K562 (cell line): ENCODE data around the gene NUTM1. TPM values are rescaled to one million over a fixed set of nuclear protein-coding genes. Genes with fewer than 3 reads are reported as not detected.

Experiments
- ATAC-seq: fragments of 200-7000 bp; cut with Tn5 transposase; 3 replicates; pipeline ENCODE4 v1.9.1; 2020; ENCODE audit warnings: moderate library complexity
- BruUV-seq: library from RNA; stranded (reverse); fragments of 400-500 nt; replicated peaks from 2 replicates; lab custom pipeline; 2021; lab: Mats Ljungman, UMichigan
- CTCF ChIA-PET: fragments of 300-600 bp; formaldehyde crosslinking; extraction: SDS; loops from one replicate; lab custom pipeline; 2021; ENCODE audit warnings: low intra/inter-chr PET ratio; lab: Yijun Ruan, JAX
- POLR2A ChIA-PET: fragments of 300-600, 350-650 bp; sonication (Branson Sonifier 250); formaldehyde crosslinking; extraction: SDS; loops from one replicate; lab custom pipeline; 2021; ENCODE audit warnings: antibody characterized with exemption, inconsistent platforms; lab: Yijun Ruan, JAX
- DNase-seq, 4 experiments: peaks; one replicate each; pipeline versions ENCODE4 v3.0.0 to v3.0.0-alpha.2; 2011 to 2018; ENCODE audit warnings: low spot score in 3 of 4, mixed read lengths in 3 of 4; ENCODE audit errors: extremely low read depth in 1 of 4
- FAIRE-seq: peaks from 2 replicates; lab custom pipeline; 2011; peaks lifted over from hg19 to GRCh38; lab: Jason Lieb, UNC
- H2AFZ ChIP-seq: 2 replicates; pipeline ENCODE4 v1.6.0; 2011; ENCODE audit warnings: low read depth, low read length, control low read depth, inconsistent platforms
- H3K27ac ChIP-seq: fragments of 200-600 bp; 3 replicates; pipeline ENCODE4 v1.8.0; 2011; ENCODE audit warnings: low read depth, mild to moderate bottlenecking, control low read depth, inconsistent platforms, low read length, moderate library complexity, mixed read lengths; ENCODE audit errors: extremely low read depth
- H3K27me3 ChIP-seq, 2 experiments: fragments of 300-600 bp in 1 of 2; 2 replicates in 1 of 2; 3 replicates in 1 of 2; pipeline versions ENCODE4 v1.6.0 to v1.8.0; 2011; ENCODE audit warnings: inconsistent platforms in 2 of 2, low read length in 2 of 2, mild to moderate bottlenecking in 1 of 2, mixed read lengths in 1 of 2, moderate library complexity in 1 of 2; ENCODE audit not compliant: control insufficient read depth in 2 of 2, insufficient read depth in 2 of 2
- H3K36me3 ChIP-seq: fragments of 300-600 bp; 3 replicates; pipeline ENCODE4 v1.8.0; 2011; ENCODE audit warnings: mild to moderate bottlenecking, low read length, inconsistent platforms; ENCODE audit not compliant: control insufficient read depth, insufficient read depth
- H3K4me1 ChIP-seq, 2 experiments: fragments of 200-600 bp in 1 of 2; replicated peaks in 1 of 2; 2 replicates in 1 of 2; 3 replicates in 1 of 2; pipeline versions ENCODE4 v1.5.1 to v1.8.0; 2011; ENCODE audit warnings: inconsistent platforms in 2 of 2, low read length in 2 of 2, mild to moderate bottlenecking in 1 of 2, mixed read lengths in 1 of 2, moderate library complexity in 1 of 2; ENCODE audit not compliant: control insufficient read depth in 2 of 2, insufficient read depth in 2 of 2
- H3K4me2 ChIP-seq: 2 replicates; pipeline ENCODE4 v1.6.1; 2011; ENCODE audit warnings: low read length, control low read depth, inconsistent platforms, mixed read lengths; ENCODE audit not compliant: insufficient read depth
- H3K4me3 ChIP-seq: fragments of 200-600 bp; sonication (generic), shearing (Covaris generic); 2 replicates; pipeline ENCODE4 v1.5.1; 2016; ENCODE audit warnings: control low read depth, inconsistent platforms
- H3K79me2 ChIP-seq: fragments of 200-600 bp; 3 replicates; pipeline ENCODE4 v1.8.0; 2011; ENCODE audit warnings: low read length, inconsistent platforms; ENCODE audit not compliant: control insufficient read depth, insufficient read depth
- H3K9ac ChIP-seq, 2 experiments: 2 replicates each; pipeline versions ENCODE4 v1.6.0 to v1.6.1; 2011; ENCODE audit warnings: low read depth in 2 of 2, low read length in 2 of 2, control low read depth in 1 of 2, inconsistent platforms in 1 of 2, mild to moderate bottlenecking in 1 of 2, mixed read lengths in 1 of 2; ENCODE audit not compliant: insufficient read depth in 1 of 2
- H3K9me1 ChIP-seq: one replicate; pipeline ENCODE4 v1.6.0; 2011; ENCODE audit warnings: inconsistent platforms, mild to moderate bottlenecking, low read length, moderate library complexity; ENCODE audit not compliant: control insufficient read depth, insufficient read depth
- H3K9me3 ChIP-seq: replicated peaks from 2 replicates; pipeline ENCODE4 v1.5.1; 2011; ENCODE audit warnings: low read depth, low read length, inconsistent platforms; ENCODE audit not compliant: control insufficient read depth, insufficient read depth
- H4K20me1 ChIP-seq: replicated peaks from 2 replicates; pipeline ENCODE4 v1.6.1; 2011; ENCODE audit warnings: low read length, inconsistent platforms, mixed read lengths; ENCODE audit not compliant: control insufficient read depth, insufficient read depth
- ASH1L ChIP-seq: fragments of 450-650 bp; IDR thresholded peaks from 2 replicates; pipeline ENCODE4 v1.6.1; 2018; ENCODE audit warnings: borderline replicate concordance, mild to moderate bottlenecking, low read depth; ENCODE audit not compliant: partially characterized antibody
- CREBBP ChIP-seq: IDR thresholded peaks from one replicate; pipeline ENCODE4 v1.6.1; 2012; ENCODE audit warnings: low read depth, mild to moderate bottlenecking, control low read depth, inconsistent platforms, low read length
- CREM ChIP-seq: IDR thresholded peaks from 2 replicates; pipeline ENCODE4 v1.6.1; 2014; ENCODE audit warnings: antibody characterized with exemption, low read depth
- E2F1 ChIP-seq: sonication (generic); formaldehyde crosslinking; IDR thresholded peaks from 2 replicates; pipeline ENCODE4 v1.8.1; 2023; ENCODE audit warnings: mild to moderate bottlenecking, missing genetic modification reagents, moderate library complexity
- EP400 ChIP-seq: fragments of 450-650 bp; IDR thresholded peaks from 2 replicates; pipeline ENCODE4 v1.6.1; 2017; ENCODE audit warnings: antibody characterized with exemption, mild to moderate bottlenecking, moderate library complexity
- ETV6 ChIP-seq, 3 experiments: fragments of 150-350 bp in 1 of 3; sonication (generic) in 1 of 3; formaldehyde crosslinking in 1 of 3; IDR thresholded peaks; 2 replicates each; pipeline versions ENCODE4 v1.6.1 to v1.8.0; 2014 to 2022; ENCODE audit warnings: borderline replicate concordance in 2 of 3, low read depth in 2 of 3, antibody characterized with exemption in 1 of 3, low read length in 1 of 3, mild to moderate bottlenecking in 1 of 3, missing genetic modification reagents in 1 of 3
- FOXK1 ChIP-seq: sonication (generic); formaldehyde crosslinking; IDR thresholded peaks from 2 replicates; pipeline ENCODE4 v1.8.0; 2022; ENCODE audit warnings: missing genetic modification reagents, mild to moderate bottlenecking, borderline replicate concordance
- MIER1 ChIP-seq: fragments of 450-650 bp; IDR thresholded peaks from 2 replicates; pipeline ENCODE4 v1.6.1; 2016; ENCODE audit warnings: antibody characterized with exemption, mild to moderate bottlenecking, low read depth
- NFXL1 ChIP-seq: fragments of 450-650 bp; formaldehyde crosslinking; IDR thresholded peaks from 2 replicates; pipeline ENCODE4 v1.4.0; 2021; ENCODE audit warnings: mild to moderate bottlenecking
- PHB2 ChIP-seq: fragments of 450-650 bp; IDR thresholded peaks from 2 replicates; pipeline ENCODE4 v1.6.1; 2017; ENCODE audit warnings: low read depth
- POLR2B ChIP-seq: fragments of 450-650 bp; IDR thresholded peaks from 2 replicates; pipeline ENCODE4 v1.6.1; 2018; ENCODE audit warnings: low read depth; ENCODE audit not compliant: partially characterized antibody
- RAD21 ChIP-seq, 2 experiments: fragments of 250-450 bp in 1 of 2; fragments of 450-650 bp in 1 of 2; sonication (Bioruptor Pico) in 1 of 2; formaldehyde crosslinking in 1 of 2; IDR thresholded peaks in 1 of 2; conservative IDR thresholded peaks in 1 of 2; 2 replicates each; pipeline versions ENCODE4 v1.4.0 to v1.8.0; 2020 to 2022; ENCODE audit warnings: mild to moderate bottlenecking in 2 of 2, moderate library complexity in 1 of 2
- SMAD4 ChIP-seq: fragments of 250-450 bp; sonication (Bioruptor Pico); conservative IDR thresholded peaks from 2 replicates; pipeline ENCODE4 v1.8.0; 2021; ENCODE audit warnings: inconsistent platforms, mild to moderate bottlenecking, moderate library complexity
- TEAD4 ChIP-seq, 2 experiments: sonication (generic) in 1 of 2; formaldehyde crosslinking in 1 of 2; IDR thresholded peaks; 2 replicates each; pipeline versions ENCODE4 v1.6.1 to v1.8.0; 2012 to 2022; ENCODE audit warnings: borderline replicate concordance in 1 of 2, inconsistent platforms in 1 of 2, low read length in 1 of 2, mild to moderate bottlenecking in 1 of 2, missing genetic modification reagents in 1 of 2
- USF2 ChIP-seq: sonication (generic); formaldehyde crosslinking; IDR thresholded peaks from 2 replicates; pipeline ENCODE4 v1.5.0; 2020; ENCODE audit warnings: missing genetic modification reagents
- ZNF124 ChIP-seq: sonication (generic); formaldehyde crosslinking; IDR thresholded peaks from 2 replicates; pipeline ENCODE4 v1.8.1; 2022; ENCODE audit warnings: missing genetic modification reagents
- ZNF431 ChIP-seq: sonication (generic); formaldehyde crosslinking; IDR thresholded peaks from 2 replicates; pipeline ENCODE4 v1.8.0; 2022; ENCODE audit warnings: mild to moderate bottlenecking, missing genetic modification reagents
- ZNF436 ChIP-seq: fragments of 250-450, 450-650 bp; sonication (Bioruptor Pico); formaldehyde crosslinking; IDR thresholded peaks from 2 replicates; pipeline ENCODE4 v1.7.0; 2020; ENCODE audit warnings: mild to moderate bottlenecking
- ZNF830 ChIP-seq: fragments of 250-450 bp; sonication (Bioruptor Pico); IDR thresholded peaks from 2 replicates; pipeline ENCODE4 v1.5.0; 2021; ENCODE audit warnings: mild to moderate bottlenecking
- WGBS: fragments of 100-300 bp; shearing (Covaris generic); methylation state at CpG from one replicate; pipeline ENCODE4 v1.1.6; 2016; ENCODE audit warnings: low coverage, mixed read lengths; ENCODE audit not compliant: insufficient coverage; ENCODE audit errors: missing lambda C conversion rate; 5-methylcytosine and 5-hydroxymethylcytosine counted together
- in situ Hi-C: fragments of 300-500 bp; cut with MboI; formaldehyde crosslinking; loops from 4 replicates; pipeline ENCODE4 v1.15.0; 2018; ENCODE audit warnings: inconsistent platforms, mixed read lengths
- intact Hi-C: fragments of 100-400 bp; cut with micrococcal nuclease; formaldehyde crosslinking; loops from 2 replicates; pipeline ENCODE4 v1.14.2; 2022
- polyA plus RNA-seq, 8 experiments: library from polyadenylated mRNA; depleted of rRNA in 4 of 8; stranded (reverse) in 5 of 8; unstranded in 3 of 8; fragments of >200 nt; fragmentation: Nextera tagmentation in 2 of 8; fragmentation: Illumina TruSeq in 1 of 8; extraction: Ambion mirVana in 2 of 8; extraction: Trizol in 1 of 8; gene quantifications; 2 replicates each; pipeline versions ENCODE4 v1.2.1 to v1.2.3, GENCODE V29; 2011 to 2014; ENCODE audit warnings: inconsistent platforms in 1 of 8, missing spikeins in 1 of 8
- total RNA-seq, 7 experiments: library from RNA; depleted of rRNA in 6 of 7; stranded (reverse); fragments of >200 nt in 6 of 7; fragmentation: Illumina TruSeq in 2 of 7; extraction: Trizol in 2 of 7; gene quantifications; 2 replicates each; pipeline versions ENCODE4 v1.2.1 to v1.2.3, GENCODE V29; 2011 to 2021; ENCODE audit warnings: low replicate concordance in 1 of 7

NUTM1 gene
- total and polyA plus RNA-seq, 9 of the 15 experiments (the other 6 are each of a cell fraction or from before 2014, with no cell fraction given), result 0.01 to 0.05 (median 0.04) TPM; not detected in 4

GRCh38 chr15:34336231-34336990 lies 6.7 kb upstream of the NUTM1 start:
- in situ Hi-C loops (no loop called here), intact Hi-C loops (loop anchor here (5.0 kb wide), 1 partner anchor 94 kb away; no protein-coding TSS in a partner anchor)
- CTCF ChIA-PET, result no interaction called here
- Histone ChIP-seq H3K9me1 (no peaks in the 10 kb centered on the region), H4K20me1 (no peaks in the 10 kb centered on the region), H3K4me2 (peak overlapping the region; percentile 87), H3K79me2 (peaks cover 12% of the 10 kb centered on the region), H3K36me3 (peaks cover 26% of the 10 kb centered on the region), H3K9ac (peak overlapping the region in 1 of 2 experiments; percentile 94; a peak in 2 of 4 replicates), H3K4me3 (no peak overlapping the region), H3K9me3 (no peaks in the 10 kb centered on the region), H3K4me1 (peaks cover 34 to 42% of the 10 kb centered on the region in 2 experiments), H3K27me3 (no peaks in the 10 kb centered on the region), H2AFZ (peak overlapping the region; percentile 90), H3K27ac (no peak overlapping the region; the same call in 2 of the 3 replicates)
- ATAC-seq (no peak), FAIRE-seq (no peak), DNase-seq (no peak)
- BruUV-seq, result no TSS peak
- WGBS, result 73% methylated on average over 16 of the region's 16 CpGs
- POLR2A ChIA-PET, result interaction anchor here (1.5 to 1.8 kb wide), 3 partner anchors 11 to 32 kb away, joined by 4 to 7 read pairs (median 4); no protein-coding TSS in a partner anchor
- TF ChIP-seq USF2 (no peak), ZNF124 (no peak), ZNF830 (no peak), ZNF436 (CRISPR knock-in tag) (no peak), NFXL1 (CRISPR knock-in tag) (no peak), FOXK1 (no peak), MIER1 (no peak), ZNF431 (CRISPR knock-in tag) (no peak), E2F1 (CRISPR knock-in tag) (no peak), PHB2 (no peak), SMAD4 (CRISPR knock-in tag) (peak; percentile 62), RAD21 (CRISPR knock-in tag; conservative IDR thresholded peaks at IDR 0.05 in 1 of 2, IDR thresholded peaks at IDR 0.05 in 1 of 2) (no peak), CREM (no peak), POLR2B (no peak), ETV6 (IDR thresholded peaks at IDR 0.05; ENCODE audit: borderline replicate concordance in 1 of 2, low read depth in 2 of 2, low read length in 1 of 2) (no peak), ETV6 (CRISPR knock-in tag; IDR thresholded peaks at IDR 0.05; ENCODE audit: borderline replicate concordance) (no peak), ASH1L (no peak), TEAD4 (IDR thresholded peaks at IDR 0.05; ENCODE audit: low read length) (no peak), TEAD4 (CRISPR knock-in tag; IDR thresholded peaks at IDR 0.05; ENCODE audit: borderline replicate concordance) (no peak), EP400 (no peak), CREBBP (no peak)
